HG03064 (cell line): ENCODE measurements around the gene TTLL12.

ENCODE experiments used
- ATAC-seq: cut with Tn5 transposase; IDR thresholded peaks from one replicate; pipeline ENCODE4 v1.9.1; 2021; ENCODE audit warnings: low read depth; ENCODE audit not compliant: unreplicated experiment

The TTLL12 gene

GRCh38 chr22:43186272-43187170, at the start of gene TTLL12:
TTLL12 (minus strand) TSS chr22:43187134; CDS start chr22:43187069, 65 bp downstream.
- no peak for ATAC-seq

- ATAC-seq = no peak
Observed at GRCh38 chr22:43235445-43236409, 48.8 kb upstream of the TTLL12 start.

GRCh38 chr22:43234264-43234988, 47.5 kb upstream of the TTLL12 start:
- ATAC-seq = no peak

GRCh38 chr22:43233529-43233928, 46.6 kb upstream of the TTLL12 start:
- no peak for ATAC-seq

GRCh38 chr22:43232445-43232844, 45.5 kb upstream of the TTLL12 start:
- ATAC-seq = no peak

- ATAC-seq = no peak
Observed at GRCh38 chr22:43231724-43232034, 44.7 kb upstream of the TTLL12 start.

- no peak for ATAC-seq
Observed at GRCh38 chr22:43230971-43231723, 44.2 kb upstream of the TTLL12 start.

GRCh38 chr22:43230571-43230970, 43.6 kb upstream of the TTLL12 start:
- ATAC-seq = no peak

GRCh38 chr22:43228863-43229262, 41.9 kb upstream of the TTLL12 start:
- no peak for ATAC-seq

GRCh38 chr22:43228330-43228729, 41.4 kb upstream of the TTLL12 start:
- no peak for ATAC-seq

GRCh38 chr22:43227239-43227630, 40.3 kb upstream of the TTLL12 start:
- ATAC-seq = no peak

GRCh38 chr22:43226377-43227238, 39.7 kb upstream of the TTLL12 start:
- ATAC-seq = no peak

- ATAC-seq = no peak
Observed at GRCh38 chr22:43225609-43226008, 38.7 kb upstream of the TTLL12 start.

GRCh38 chr22:43222987-43223386, 36.1 kb upstream of the TTLL12 start:
- ATAC-seq = no peak

GRCh38 chr22:43222262-43222661, 35.3 kb upstream of the TTLL12 start:
- ATAC-seq = no peak

GRCh38 chr22:43220625-43221380, 33.9 kb upstream of the TTLL12 start:
- ATAC-seq = no peak

GRCh38 chr22:43218786-43219185, 31.9 kb upstream of the TTLL12 start:
- ATAC-seq = no peak

- no peak for ATAC-seq
Observed at GRCh38 chr22:43217285-43218030, 30.5 kb upstream of the TTLL12 start.
